Dermis blood vessel endothelial cell (primary cell): ENCODE results near the gene TAS2R10. TPM values are rescaled to one million over a fixed set of nuclear protein-coding genes. Genes with fewer than 3 reads are reported as not detected.
A peak's percentile ranks its signal among the peaks of the same experiment; 100 is the strongest.
"Not testable (repeated sequence)": the region's sequence is repeated elsewhere in the genome, so short reads cannot be mapped to it uniquely, and the experiment has no call there.

Source experiments
- DNase-seq: peaks from one replicate; pipeline ENCODE4 v3.0.0; 2010
- total RNA-seq: library from RNA; depleted of rRNA; stranded (reverse); fragments of >200 nt; gene quantifications from 2 replicates; pipeline ENCODE4 v1.2.3, GENCODE V29; 2014

Gene TAS2R10, protein sequence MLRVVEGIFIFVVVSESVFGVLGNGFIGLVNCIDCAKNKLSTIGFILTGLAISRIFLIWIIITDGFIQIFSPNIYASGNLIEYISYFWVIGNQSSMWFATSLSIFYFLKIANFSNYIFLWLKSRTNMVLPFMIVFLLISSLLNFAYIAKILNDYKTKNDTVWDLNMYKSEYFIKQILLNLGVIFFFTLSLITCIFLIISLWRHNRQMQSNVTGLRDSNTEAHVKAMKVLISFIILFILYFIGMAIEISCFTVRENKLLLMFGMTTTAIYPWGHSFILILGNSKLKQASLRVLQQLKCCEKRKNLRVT
- total RNA-seq = 0.17 and 0.37 TPM in 2 replicates

DNA sequence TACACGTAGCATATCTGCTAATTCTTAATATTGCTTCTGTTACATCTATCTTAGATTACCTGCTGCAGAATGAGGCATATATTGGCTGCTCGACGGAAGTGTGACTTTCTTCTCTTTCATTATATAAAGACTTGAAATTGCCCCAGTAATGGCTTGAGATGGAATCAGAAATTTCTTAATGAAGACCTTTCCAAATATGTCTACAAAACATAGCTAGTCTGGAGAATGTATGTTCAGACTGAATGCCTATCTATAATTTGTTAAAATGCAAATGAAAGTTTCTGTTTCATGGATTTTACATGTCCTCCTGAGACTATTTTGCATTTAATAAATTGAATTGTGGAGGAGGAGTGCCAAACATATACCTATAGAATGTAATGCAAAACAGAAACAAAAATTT lies at the start of gene TAS2R10:
Gene TAS2R10, minus strand, starts transcription at position 101 of the 400 bp plus-strand sequence. Its CDS starts 89 bp downstream, at position 12.
- DNase-seq = no peak

DNA sequence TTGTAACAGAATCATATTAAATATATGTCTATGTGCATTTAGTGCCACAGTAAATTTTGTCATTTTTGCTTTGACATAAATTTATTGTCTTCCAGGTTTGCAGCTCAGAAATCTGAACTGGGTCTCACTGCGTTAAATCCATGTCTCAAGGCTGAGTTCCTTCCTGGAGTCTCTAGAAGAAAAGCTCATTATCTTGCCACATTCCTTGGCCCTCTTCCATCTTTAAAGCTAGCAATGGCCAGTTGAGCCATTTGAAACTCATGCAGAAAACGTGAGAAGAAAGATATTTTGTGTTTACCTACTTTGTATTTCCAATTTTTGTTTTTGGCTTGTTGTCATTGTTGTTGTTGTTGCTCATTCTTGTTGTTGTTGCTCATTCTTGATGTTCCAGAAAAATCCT lies 47.2 kb upstream of the TAS2R10 start:
- peak; percentile 55 for DNase-seq

DNA sequence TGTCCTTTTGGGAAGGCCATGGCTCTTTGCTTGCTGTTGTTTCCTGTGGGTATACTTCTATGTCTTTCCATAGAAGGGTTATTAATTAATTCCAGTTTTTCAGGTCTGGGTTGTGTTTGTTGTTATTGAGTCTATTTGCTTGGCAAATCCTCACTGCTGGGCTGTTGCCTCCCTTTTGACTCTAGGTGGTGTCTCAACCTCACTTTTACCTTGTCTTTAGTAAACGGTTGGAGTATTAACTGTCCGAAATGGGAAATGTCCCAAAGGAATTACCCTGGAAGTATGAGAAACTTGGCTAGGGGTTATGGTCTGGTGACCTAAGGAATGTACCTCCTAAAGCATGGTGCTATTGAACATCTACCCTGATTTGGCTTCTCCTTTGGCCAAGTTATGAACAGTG lies 41.2 kb upstream of the TAS2R10 start:
- DNase-seq = no peak

DNA sequence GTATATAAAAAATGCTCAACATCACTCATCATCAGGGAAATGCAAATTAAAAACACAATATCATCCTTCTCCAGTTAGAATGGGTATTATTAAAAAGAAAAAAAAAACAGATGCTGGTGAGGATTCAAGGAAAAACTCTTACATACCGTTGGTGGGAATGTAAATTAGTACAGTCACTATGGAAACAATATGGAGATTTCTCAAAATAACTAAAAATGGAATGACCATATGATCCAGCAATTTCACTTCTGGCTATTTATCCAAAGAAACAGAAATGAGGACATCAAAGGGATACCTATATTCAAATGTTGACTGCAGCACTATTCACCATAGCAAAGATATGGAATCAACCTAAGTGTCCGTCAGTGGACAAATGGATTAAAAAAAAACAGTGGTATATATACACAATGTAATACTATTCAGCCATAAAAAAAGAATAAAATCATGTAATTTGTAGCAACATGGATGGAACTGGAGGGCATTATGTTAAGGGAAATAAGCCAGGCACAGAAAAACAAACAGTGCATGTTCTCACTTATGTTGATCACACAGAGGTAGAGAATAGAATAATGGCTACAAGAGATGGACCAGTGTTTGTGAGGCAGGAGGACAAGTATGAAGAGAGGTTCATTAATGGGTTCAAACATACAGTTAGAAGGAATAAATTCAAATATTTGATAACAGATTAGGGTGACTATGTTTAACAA lies 37.5 kb upstream of the TAS2R10 start:
- no peak for DNase-seq

DNA sequence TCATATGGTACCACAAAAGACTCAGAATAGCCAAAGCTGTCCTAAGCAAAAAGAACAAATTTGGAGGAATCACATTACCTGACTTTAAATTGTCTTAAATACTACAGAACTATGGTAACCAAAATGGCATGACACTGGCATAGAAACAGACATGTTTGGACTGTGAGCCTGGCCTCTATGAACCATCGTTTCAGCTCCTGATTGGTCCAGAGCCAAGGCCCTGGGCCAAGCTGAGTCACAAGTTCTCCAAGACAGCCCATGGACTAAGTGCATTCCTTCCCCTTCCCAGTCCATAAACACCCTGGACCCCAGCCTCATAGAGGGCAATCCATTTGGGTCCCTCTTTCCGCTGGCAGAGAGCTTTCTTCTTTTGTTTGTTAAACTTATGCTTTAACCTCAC lies 35.2 kb upstream of the TAS2R10 start:
- no peak for DNase-seq

DNA sequence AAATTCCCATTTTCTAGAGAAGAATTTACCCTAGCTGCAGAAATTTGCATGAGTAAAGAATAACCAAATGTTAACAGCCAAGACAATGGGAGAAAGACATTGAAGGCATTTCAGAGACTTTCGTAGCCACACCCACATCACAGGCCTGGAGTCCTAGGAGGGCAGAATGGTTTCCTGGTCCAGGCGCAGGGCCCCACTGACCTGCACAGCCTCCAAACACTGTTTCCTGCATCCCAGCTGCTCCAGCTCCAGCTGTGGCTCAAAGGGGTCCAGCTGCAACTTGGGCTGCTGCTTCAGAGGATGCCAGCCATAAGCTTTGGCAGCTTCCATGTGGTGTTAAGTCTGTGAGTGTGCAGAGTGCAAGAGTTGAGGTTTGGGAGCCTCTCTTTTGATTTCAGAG lies 29.6 kb upstream of the TAS2R10 start:
- no peak for DNase-seq

DNA sequence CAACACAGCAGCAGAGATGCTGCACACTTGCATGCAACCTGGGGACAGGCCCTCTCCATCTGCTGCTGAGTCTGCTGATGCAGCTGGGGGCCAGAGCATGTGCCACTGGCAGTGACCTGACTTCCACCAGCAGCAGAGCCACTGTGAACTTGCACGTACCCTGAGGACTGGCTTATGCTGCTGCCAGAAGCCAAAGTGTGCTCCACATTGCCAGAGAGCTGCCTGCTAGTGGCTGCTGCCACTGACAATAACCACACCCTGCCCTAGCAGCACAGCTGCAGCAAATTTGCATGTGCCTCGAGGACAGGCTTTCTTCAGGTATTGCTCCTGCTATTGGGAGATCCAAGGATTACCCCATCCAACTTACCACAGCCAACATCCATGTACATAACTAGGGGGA lies 27.6 kb upstream of the TAS2R10 start:
- DNase-seq = no peak

DNA sequence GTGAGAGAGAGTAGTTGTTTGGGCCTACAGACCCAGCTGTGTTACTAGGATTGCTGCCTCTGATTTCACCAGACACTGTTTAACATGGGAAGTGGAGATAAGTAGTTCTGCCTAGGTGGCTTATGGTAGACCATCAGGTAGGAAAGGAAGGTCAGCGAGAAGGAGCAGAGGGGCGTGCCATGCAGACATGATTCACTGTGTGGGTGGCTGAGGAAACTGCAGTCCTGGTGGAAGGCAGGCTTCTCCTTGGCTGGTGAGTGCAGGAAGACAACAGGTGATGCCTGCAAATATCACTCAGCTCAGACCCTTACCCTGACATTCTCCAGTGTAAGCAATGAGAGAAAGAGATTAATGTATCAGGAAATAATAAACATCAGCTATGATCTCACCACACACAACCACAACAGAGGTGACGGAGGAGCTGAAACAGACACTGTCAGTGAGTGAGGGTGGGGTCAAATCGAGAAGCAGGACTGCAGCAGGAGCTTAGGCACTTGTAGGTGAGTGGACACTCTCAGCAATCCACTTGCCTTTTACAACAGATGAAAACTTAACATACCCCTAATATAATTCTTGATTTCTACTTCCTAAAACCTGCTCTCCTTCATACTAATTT lies 25.2 kb upstream of the TAS2R10 start:
- DNase-seq = no peak

DNA sequence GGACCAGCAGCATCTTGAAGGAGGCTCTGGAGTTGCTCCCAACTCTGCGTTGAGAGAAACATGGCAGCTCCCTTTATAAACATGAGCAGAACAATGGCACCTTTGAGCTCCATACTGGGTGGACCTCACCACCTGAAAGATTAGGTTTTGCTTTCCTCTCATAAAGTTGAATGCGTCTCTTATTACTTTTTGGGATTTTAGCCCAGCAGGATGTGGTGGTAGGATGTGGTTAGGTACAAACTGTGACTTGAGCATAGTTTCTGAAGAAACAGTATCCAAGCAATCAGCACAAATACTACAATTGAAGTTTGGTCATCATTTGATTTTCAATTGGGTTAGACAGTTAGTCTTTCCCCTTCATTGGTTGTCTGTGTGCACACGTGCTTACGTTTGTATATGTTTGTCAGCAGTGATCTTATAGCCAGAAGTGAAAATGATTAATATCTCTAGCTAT lies 23.3 kb upstream of the TAS2R10 start, which contains the start of gene PRR4:
Gene PRR4, minus strand, starts transcription at position 51 of the 454 bp plus-strand sequence. Its CDS starts 38 bp downstream, at position 13.
- no peak for DNase-seq

DNA sequence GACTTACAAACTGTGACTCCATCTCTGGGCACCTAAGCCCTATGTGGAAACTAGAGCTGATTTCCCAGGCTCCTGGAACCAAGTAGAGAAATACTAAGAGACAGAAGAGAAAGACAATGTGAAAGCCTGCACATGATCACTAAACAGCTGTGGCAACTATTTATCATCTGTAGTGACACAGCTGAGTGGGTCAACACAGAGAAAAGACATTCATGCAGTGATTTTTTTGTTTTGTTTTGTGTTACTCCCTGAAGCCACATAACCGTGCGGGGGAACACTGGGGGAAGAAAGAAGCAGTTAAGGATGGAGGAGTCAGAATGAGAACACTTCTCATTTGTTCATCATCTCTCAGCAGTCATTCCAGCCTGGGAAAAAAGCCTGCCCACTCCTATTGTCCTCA lies 21.6 kb upstream of the TAS2R10 start:
- DNase-seq = no peak

DNA sequence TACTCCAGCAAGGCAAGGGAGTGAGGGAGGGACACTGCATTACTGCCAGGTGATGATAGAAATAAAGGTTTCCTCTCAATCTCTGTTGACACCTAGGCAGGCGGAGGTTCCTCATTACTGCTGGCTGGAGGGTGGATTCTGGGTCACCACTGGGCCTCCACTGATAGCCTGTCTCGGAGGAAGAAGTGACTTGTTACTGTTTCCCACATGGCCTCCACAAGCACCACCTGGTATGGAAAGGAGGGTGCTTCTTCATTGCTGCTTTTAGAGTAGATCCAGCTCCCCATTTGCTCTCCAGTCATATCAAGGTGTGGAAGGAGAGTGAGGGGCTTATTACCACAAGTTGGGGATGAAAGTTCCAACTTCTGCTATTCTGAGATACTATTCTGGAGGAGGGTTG lies 16.7 kb upstream of the TAS2R10 start:
- DNase-seq = no peak

DNA sequence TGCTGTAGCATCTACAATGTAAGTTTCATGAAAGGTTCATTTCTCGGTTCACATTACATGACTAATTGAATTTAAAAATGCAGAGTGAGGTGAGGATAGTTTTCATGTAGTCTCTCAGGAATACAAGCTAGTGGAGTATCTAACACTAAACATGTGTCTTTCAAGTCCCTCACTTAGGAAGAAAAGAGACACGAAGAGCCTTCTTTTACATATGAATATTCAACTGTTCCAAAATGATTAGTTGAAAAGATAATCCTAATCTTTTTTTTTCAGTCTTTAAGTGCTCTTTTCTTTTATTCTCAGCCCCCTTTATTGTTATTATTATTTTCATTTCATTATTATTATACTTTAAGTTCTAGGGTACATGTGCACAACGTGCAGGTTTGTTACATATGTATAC lies 12.3 kb upstream of the TAS2R10 start:
- DNase-seq = no peak

DNA sequence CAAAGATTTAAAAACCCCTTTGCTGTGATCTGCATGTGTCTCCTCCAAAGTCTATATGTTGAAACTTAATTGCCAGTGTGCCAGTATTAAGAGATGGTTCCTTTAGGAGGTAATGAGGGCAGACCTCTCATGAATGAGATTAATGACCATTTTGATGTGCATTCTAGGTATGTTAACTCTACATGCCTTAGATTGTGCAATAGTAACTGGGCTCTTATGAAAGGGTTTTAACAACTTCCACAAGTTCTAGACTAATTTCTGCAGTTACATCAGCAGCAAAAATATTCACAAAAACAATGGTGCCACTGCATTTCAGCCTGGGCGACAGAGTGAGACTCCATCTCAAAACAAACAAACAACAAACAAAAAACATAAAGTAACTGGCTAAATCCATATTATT lies 3.8 kb upstream of the TAS2R10 start:
- DNase-seq = no peak

DNA sequence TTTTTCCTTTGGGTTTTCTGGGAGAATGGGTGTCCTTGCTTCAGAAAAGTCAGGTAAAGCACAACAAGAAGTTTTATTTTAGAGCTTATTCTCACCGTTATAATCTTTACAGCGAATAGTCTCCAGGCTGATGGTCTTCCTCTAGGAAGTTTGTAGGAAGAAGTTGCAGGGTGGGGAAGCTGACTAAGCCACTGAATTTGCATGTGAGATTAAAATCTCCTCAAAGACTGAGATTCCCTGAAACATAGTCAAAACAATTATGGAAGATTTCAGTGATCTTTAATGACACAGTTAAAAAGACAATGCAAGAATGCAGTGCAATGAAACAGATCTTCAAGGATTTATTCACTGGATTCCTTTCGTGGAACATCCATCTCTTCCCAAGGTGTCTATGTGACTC lies 1.2 kb downstream of the TAS2R10 start:
- no peak for DNase-seq

DNA sequence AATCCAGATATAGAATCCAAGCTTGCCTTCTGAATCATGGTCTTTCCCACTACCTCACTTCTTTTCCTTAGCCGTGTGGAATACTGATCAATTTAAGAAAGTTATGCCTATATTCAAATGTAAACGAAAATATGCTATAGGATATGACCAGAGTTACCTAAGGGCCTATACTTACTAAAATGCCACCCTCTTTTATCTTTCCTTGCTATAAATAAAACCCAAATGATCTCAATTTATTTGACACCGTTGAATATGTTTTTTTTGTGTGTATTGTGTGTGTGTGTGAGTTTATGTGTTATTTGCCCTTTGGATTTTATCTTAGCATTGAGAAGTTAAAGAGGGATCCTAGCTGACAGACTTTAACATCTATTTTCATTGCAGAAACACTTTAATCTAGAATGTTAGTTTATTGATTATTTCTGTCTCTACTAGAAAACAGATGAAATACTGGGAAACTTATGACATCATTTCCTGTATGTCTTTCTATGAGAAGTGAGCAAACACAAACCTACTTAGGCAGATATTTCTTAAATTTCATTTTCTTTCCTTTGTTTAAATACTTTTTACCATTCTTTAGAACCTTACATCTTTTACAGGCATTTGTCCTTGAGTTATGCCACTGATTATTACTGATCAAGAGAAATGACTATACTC lies 14.1 kb downstream of the TAS2R10 start:
- DNase-seq = no peak

DNA sequence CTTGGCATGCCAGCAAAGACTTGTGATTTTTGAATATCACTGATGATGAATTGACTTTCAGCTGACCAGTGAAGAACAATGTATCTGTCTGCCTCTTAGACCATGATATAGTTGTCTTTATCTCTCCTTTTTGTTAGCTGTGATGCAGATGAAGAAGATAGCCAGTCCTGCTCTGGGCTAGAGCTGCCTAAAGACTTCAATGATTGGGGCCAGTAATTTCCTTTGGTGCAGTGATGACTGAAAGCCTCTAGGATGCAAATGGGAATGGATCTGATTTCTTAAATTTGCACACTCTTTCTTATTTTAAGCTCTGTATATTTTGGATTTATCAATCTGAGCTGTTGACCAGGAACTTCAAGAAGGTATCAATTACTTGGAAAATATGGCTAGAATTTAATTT lies 16.1 kb downstream of the TAS2R10 start, which contains the start of gene TAS2R9:
Gene TAS2R9, minus strand, starts transcription at position 101 of the 400 bp plus-strand sequence. Its CDS starts 93 bp downstream, at position 8.
- DNase-seq = no peak

DNA sequence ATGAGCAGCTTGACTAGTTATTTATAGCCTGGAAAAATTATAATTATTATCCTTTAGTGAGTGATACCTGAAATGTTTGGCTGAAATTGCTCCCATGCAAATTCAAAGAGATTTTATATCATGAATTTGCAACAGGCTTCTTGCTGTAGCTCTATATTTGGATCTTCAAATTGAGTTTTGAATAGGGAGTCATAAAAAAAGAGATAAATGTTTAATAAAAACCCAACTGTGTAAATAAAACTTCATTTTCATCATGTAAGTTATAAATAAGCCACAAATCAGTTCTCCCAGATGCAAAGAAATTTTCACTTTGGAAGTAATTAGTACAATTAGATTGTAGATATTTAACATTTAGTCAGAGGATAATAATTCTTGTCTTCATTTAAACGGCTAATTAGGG lies 19.0 kb downstream of the TAS2R10 start, which contains the start of gene TAS2R8:
Gene TAS2R8, minus strand, starts transcription at position 101 of the 400 bp plus-strand sequence. CDS start 306 bp downstream, outside the sequence.
- DNase-seq = no peak

DNA sequence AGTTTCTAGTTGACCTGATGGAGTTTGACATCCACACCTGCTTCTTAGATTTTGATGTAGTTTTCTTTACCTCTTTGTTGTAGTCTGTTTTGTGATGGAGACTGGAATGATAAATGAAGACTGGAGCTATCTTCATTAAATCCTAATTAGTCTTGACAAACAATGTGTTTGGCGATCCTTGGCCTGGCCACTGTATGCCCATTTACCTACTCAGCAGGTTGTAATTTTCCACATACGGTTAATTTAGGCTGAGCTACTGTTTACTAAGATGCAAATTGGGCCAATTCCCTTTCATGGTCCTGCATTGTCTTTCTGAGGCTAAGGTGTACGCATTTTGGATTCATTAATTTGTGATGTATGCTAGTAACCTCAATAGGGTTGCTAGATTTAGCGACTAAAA lies 23.6 kb downstream of the TAS2R10 start, which contains the start of gene TAS2R7:
Gene TAS2R7, minus strand, starts transcription at position 41 of the 400 bp plus-strand sequence. CDS start 57 bp downstream, outside the sequence.
- no peak for DNase-seq

DNA sequence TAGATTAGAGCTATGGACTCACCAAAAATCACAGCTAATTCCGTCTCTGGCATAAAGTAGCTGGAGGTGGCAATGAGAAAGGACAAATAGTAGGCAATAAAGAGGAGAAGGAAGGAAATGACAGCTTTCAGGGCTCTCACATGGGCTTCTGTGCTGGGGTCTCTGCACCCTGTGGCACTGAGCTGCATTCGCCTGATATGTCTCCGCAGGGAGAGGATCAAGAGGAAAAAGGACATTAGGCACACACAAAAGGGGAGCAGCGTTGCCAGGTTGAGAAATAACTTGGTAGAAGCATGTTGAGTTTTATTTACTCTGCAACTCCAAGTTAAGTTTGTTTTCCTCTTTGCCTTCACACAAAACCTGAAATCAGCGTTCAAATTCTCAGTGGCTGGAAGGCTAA lies 24.4 kb downstream of the TAS2R10 start:
- DNase-seq = no peak

DNA sequence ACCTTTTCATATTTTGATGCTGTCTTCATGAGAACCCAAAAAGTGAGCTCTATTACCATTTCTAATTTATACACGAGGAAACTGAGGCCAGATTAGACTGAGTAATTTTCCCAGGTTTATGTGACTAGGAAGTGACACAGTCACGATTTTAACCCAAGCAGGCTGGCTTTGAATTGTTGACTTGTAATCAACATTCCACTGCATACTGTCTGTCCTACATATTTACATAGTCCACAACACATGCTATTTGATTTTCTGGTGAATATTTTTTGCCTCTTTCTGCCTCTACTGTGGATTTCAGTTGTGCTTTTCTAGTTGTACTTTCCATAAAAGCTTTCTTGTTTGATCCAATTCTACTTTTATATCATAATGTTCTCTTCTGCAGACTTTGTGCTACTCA lies 31.9 kb downstream of the TAS2R10 start:
- DNase-seq = no peak

DNA sequence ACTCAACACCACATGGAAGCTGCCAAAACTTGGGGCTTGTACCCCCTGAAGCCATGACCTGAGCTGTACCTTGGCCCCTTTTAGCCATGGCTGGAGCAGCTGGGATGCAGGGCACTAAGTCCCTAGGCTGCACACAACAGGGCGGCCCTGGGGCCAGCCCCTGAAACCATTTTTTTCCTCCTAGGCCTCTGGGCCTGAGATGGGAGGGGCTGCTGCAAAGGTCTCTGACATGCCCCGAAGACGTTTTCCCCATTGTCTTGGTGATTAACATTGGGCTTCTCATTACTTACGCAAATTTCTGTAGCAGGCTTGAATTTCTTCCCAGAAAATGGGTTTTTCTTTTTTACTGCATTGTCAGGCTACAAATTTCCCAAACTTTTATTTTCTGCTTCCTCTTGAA lies 34.4 kb downstream of the TAS2R10 start:
- DNase-seq = not testable (repeated sequence)

DNA sequence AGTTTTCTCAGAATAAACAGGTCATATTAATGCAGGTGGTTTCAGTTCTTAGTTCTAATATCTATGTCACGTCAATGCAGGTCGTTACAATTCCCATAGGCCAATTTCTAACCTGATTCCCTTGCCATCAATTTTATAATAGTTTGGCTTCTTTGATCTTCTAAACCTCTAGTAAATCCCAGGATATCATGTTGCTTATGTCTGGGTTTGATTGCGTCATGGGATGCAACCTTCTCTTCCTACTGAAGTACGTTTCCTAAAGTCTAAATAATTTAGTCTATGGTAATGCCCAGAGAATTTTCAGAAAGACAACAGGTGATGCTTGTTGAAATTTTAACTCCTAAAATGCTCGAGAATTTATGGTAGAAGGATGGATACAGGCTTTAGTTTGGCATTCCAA lies 42.9 kb downstream of the TAS2R10 start:
- no peak for DNase-seq

DNA sequence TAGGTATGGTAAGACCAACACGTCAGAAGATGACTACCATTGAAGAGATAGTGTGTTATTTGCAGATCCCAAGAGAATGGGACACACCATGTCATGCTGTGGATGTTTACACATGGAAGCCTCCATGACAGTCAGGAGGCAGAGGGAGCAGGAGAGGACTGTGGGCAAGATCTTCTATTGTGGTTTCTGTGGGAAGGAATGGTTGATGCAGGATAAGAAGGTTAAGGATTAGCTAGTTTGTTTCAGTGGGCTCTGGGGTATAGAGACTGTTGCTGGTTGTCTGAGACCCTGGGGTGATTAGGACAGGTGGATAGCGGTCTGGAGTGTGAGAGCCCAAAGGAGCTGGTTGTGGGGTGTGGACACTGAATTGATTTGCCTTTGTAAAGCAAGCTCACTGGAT lies 47.1 kb downstream of the TAS2R10 start:
- DNase-seq = no peak
